HEK293 (cell line): ENCODE results near the gene ERCC2.

Source experiments
- KLF8 ChIP-seq: fragments of 450-650 bp; formaldehyde crosslinking; IDR thresholded peaks from 2 replicates; pipeline ENCODE4 v1.5.1; 2016; ENCODE audit warnings: missing biosample characterization, missing genetic modification characterization
- ZEB2 ChIP-seq: fragments of 450-650 bp; formaldehyde crosslinking; IDR thresholded peaks from 2 replicates; pipeline ENCODE4 v1.5.1; 2016; ENCODE audit warnings: missing biosample characterization, missing genetic modification characterization
- ZFP3 ChIP-seq: fragments of 450-650 bp; formaldehyde crosslinking; IDR thresholded peaks from 2 replicates; pipeline ENCODE4 v1.5.1; 2016; ENCODE audit warnings: low read depth, missing biosample characterization, missing genetic modification characterization
- ZNF510 ChIP-seq: fragments of 450-650 bp; formaldehyde crosslinking; IDR thresholded peaks from 2 replicates; pipeline ENCODE4 v1.5.1; 2018; ENCODE audit warnings: mild to moderate bottlenecking, missing genetic modification characterization, missing biosample characterization; ENCODE audit not compliant: insufficient replicate concordance
- ZNF558 ChIP-seq: fragments of 450-650 bp; formaldehyde crosslinking; IDR thresholded peaks from 2 replicates; pipeline ENCODE4 v1.5.1; 2016; ENCODE audit warnings: missing biosample characterization, missing genetic modification characterization
- ZNF596 ChIP-seq: fragments of 450-650 bp; IDR thresholded peaks from 2 replicates; pipeline ENCODE4 v1.5.0; 2018; ENCODE audit warnings: missing biosample characterization, mild to moderate bottlenecking, missing genetic modification characterization, moderate library complexity
- ZNF639 ChIP-seq: fragments of 450-650 bp; formaldehyde crosslinking; IDR thresholded peaks from 2 replicates; pipeline ENCODE4 v1.5.1; 2016; ENCODE audit warnings: missing biosample characterization, missing genetic modification characterization
- ZNF768 ChIP-seq: fragments of 450-650 bp; formaldehyde crosslinking; IDR thresholded peaks from 2 replicates; pipeline ENCODE4 v1.5.1; 2018; ENCODE audit warnings: missing biosample characterization, mild to moderate bottlenecking, missing genetic modification characterization
- TF ChIP-seq, protein P1 (sequence below): fragments of 450-650 bp; formaldehyde crosslinking; IDR thresholded peaks from 2 replicates; pipeline ENCODE4 v1.5.1; 2016; ENCODE audit warnings: missing biosample characterization, missing genetic modification characterization
- TF ChIP-seq, protein P2 (sequence below): fragments of 450-650 bp; formaldehyde crosslinking; IDR thresholded peaks from 2 replicates; pipeline ENCODE4 v1.5.1; 2016; ENCODE audit warnings: missing biosample characterization, missing genetic modification characterization

DNA sequence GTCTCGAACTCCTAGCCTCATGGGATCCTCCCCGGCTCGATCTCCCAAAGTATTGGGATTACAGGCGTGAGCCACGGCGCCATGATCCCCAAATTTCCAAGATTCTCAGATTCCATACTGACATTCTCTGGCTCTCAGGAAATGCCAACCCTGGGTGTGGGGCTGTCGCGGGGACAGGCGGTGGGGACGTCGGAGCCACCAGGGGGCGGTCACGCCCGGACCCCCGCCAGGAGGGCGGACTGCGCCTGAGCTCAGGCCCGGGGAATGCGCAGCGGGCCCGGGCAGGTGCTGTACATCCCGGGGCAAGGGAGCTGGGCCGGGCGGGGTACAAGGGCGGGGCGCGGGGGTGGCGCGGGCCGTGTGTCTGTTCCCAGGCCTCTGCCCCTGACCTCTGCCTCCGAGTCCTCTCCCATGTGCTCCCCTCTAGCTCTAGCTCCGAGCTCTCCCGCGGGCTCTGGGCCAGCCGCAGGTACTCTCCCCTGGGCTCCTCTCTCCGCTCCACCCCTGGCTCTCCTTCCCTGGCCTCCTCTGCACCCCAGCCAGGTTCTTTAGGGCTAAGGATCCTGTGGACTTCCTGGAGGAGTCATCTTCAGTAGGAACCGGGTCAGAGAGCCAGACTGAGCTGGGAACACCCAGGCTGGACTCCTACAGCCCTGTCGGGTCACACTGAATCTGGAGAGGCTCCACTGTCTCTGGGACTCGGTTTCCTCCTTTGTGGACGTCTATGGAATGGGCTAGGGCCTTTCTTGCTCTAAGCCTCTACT lies 32.1 kb upstream of the ERCC2 start:
- no peak for TF ChIP-seq ZNF639
- no peak for TF ChIP-seq ZFP3
- TF ChIP-seq ZNF558 (tag by site-specific recombination), result no peak
- no peak for TF ChIP-seq ZNF596 (tag by site-specific recombination)
- TF ChIP-seq ZNF510 (tag by site-specific recombination), result no peak
- peak; percentile 63; the same call in 1 of the 2 replicates for TF ChIP-seq KLF8 (tag by site-specific recombination)
- TF ChIP-seq, protein P1, sequence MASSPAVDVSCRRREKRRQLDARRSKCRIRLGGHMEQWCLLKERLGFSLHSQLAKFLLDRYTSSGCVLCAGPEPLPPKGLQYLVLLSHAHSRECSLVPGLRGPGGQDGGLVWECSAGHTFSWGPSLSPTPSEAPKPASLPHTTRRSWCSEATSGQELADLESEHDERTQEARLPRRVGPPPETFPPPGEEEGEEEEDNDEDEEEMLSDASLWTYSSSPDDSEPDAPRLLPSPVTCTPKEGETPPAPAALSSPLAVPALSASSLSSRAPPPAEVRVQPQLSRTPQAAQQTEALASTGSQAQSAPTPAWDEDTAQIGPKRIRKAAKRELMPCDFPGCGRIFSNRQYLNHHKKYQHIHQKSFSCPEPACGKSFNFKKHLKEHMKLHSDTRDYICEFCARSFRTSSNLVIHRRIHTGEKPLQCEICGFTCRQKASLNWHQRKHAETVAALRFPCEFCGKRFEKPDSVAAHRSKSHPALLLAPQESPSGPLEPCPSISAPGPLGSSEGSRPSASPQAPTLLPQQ (tag by site-specific recombination), result peak; percentile 68; the same call in 1 of the 2 replicates
- peak; percentile 22; the same call in 1 of the 2 replicates for TF ChIP-seq ZEB2 (tag by site-specific recombination)
- no peak for TF ChIP-seq ZNF768 (tag by site-specific recombination)
- TF ChIP-seq, protein P2, sequence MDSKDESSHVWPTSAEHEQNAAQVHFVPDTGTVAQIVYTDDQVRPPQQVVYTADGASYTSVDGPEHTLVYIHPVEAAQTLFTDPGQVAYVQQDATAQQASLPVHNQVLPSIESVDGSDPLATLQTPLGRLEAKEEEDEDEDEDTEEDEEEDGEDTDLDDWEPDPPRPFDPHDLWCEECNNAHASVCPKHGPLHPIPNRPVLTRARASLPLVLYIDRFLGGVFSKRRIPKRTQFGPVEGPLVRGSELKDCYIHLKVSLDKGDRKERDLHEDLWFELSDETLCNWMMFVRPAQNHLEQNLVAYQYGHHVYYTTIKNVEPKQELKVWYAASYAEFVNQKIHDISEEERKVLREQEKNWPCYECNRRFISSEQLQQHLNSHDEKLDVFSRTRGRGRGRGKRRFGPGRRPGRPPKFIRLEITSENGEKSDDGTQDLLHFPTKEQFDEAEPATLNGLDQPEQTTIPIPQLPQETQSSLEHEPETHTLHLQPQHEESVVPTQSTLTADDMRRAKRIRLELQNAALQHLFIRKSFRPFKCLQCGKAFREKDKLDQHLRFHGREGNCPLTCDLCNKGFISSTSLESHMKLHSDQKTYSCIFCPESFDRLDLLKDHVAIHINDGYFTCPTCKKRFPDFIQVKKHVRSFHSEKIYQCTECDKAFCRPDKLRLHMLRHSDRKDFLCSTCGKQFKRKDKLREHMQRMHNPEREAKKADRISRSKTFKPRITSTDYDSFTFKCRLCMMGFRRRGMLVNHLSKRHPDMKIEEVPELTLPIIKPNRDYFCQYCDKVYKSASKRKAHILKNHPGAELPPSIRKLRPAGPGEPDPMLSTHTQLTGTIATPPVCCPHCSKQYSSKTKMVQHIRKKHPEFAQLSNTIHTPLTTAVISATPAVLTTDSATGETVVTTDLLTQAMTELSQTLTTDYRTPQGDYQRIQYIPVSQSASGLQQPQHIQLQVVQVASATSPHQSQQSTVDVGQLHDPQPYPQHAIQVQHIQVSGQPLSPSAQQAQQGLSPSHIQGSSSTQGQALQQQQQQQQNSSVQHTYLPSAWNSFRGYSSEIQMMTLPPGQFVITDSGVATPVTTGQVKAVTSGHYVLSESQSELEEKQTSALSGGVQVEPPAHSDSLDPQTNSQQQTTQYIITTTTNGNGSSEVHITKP (tag by site-specific recombination), result no peak
